Spleen (tissue), 11 donors: Measurements from ENCODE around the gene ANO1. TPM values are rescaled to one million over a fixed set of nuclear protein-coding genes. Genes with fewer than 3 reads are reported as not detected.
A peak's percentile ranks its signal among the peaks of the same experiment; 100 is the strongest.

ENCODE experiments used
- DNase-seq: peaks from one replicate; pipeline ENCODE4 v3.0.0-alpha.2; 2020
- H3K27ac ChIP-seq, 8 donors: fragments of 200-600 bp; sonication (generic) in 7 of 8; 1 replicate in 4 of 8; 2 replicates in 4 of 8; pipeline versions ENCODE4 v1.5.0 to v1.8.0; 2016 to 2021; ENCODE audit warnings: inconsistent platforms in 4 of 8, mild to moderate bottlenecking in 4 of 8, moderate library complexity in 1 of 8
- H3K27me3 ChIP-seq, 7 donors: fragments of 200-600 bp; sonication (generic) in 6 of 7; replicated peaks in 1 of 7; 1 replicate in 4 of 7; 2 replicates in 3 of 7; pipeline versions ENCODE4 v1.5.0 to v1.8.0; 2016 to 2021; ENCODE audit warnings: inconsistent platforms in 3 of 7, mild to moderate bottlenecking in 1 of 7
- H3K36me3 ChIP-seq, 6 donors: fragments of 200-600 bp; sonication (generic) in 5 of 6; 1 replicate in 4 of 6; 2 replicates in 2 of 6; pipeline versions ENCODE4 v1.5.0 to v1.8.0; 2016 to 2021; ENCODE audit warnings: inconsistent platforms in 2 of 6
- H3K4me1 ChIP-seq, 6 donors: fragments of 200-600 bp; sonication (generic) in 5 of 6; 1 replicate in 3 of 6; 2 replicates in 3 of 6; pipeline versions ENCODE4 v1.5.0 to v1.8.0; 2016 to 2021; ENCODE audit warnings: inconsistent platforms in 3 of 6
- H3K4me3 ChIP-seq, 8 donors: fragments of 200-600 bp; sonication (generic) in 7 of 8; 1 replicate in 4 of 8; 2 replicates in 4 of 8; pipeline versions ENCODE4 v1.5.0 to v1.8.0; 2016 to 2021; ENCODE audit warnings: inconsistent platforms in 4 of 8, mild to moderate bottlenecking in 4 of 8, moderate library complexity in 2 of 8
- H3K9me3 ChIP-seq, 8 donors: fragments of 200-600 bp; sonication (generic) in 7 of 8; 1 replicate in 4 of 8; 2 replicates in 4 of 8; pipeline versions ENCODE4 v1.5.0 to v1.8.0; 2016 to 2021; ENCODE audit warnings: inconsistent platforms in 4 of 8
- POLR2A ChIP-seq, 3 donors: fragments of 450-650 bp; IDR thresholded peaks; one replicate each; pipeline ENCODE4 v1.5.1; 2017; ENCODE audit warnings: antibody characterized with exemption in 3 of 3, mild to moderate bottlenecking in 1 of 3
- POLR2AphosphoS5 ChIP-seq, 3 donors: sonication (generic); formaldehyde crosslinking; IDR thresholded peaks; one replicate each; pipeline ENCODE4 v1.5.1; 2017; ENCODE audit warnings: antibody characterized with exemption in 3 of 3
- WGBS, 5 donors: extraction: QIAGEN DNeasy Blood & Tissue Kit in 3 of 5; methylation state at CpG; one replicate each; pipeline versions ENCODE4 v1.1.5 to v1.1.7; 2013 to 2018; 5-methylcytosine and 5-hydroxymethylcytosine counted together
- intact Hi-C: fragments of 100-400 bp; cut with DNase I; formaldehyde crosslinking; loops from one replicate; pipeline ENCODE4 v1.15.0; 2023; ENCODE audit warnings: low total_unique reads
- polyA plus RNA-seq, 3 donors: library from polyadenylated mRNA; stranded (reverse); fragments of 200-250 nt; gene quantifications; one replicate each; pipeline ENCODE4 v1.2.1, GENCODE V29; 2013
- total RNA-seq, 7 donors: library from RNA; depleted of rRNA in 3 of 7; stranded (reverse); fragments of >200 nt in 3 of 7; fragmentation: NEBNext Ultra II Directional in 4 of 7; extraction: Animal tissue kit (Norgen Biotek cat#: 25700) in 4 of 7; gene quantifications; one replicate each; pipeline versions ENCODE4 v1.1.0 to v1.2.1, GENCODE V29; 2016 to 2021
- TF ChIP-seq, protein P1 (sequence below), 11 experiments: fragments of 200-600 bp in 7 of 11; fragments of 450-650 bp in 4 of 11; sonication (generic) in 4 of 11; IDR thresholded peaks in 8 of 11; conservative IDR thresholded peaks in 3 of 11; 1 replicate in 7 of 11; 2 replicates in 4 of 11; pipeline versions ENCODE4 v1.4.0 to v1.8.0; 2016 to 2021; ENCODE audit warnings: antibody characterized with exemption in 11 of 11, inconsistent platforms in 4 of 11, mild to moderate bottlenecking in 1 of 11
- donor health status: healthy with polysubstance abuse.
- donor health status: DM: no; HTN: no; CAD: no; lungs with moderate emphysema.
- donor health status: DM: no; HTN: no; CAD: no.
- donor health status: Bipolar disorder and iron deficiency.
- donor health status: healthy.
- donor health status: DM: no; HTN: no; CAD: no.
- donor health status: DM: yes; HTN: yes; CAD: no.

The ANO1 gene
- total and polyA plus RNA-seq, 10 donors: 0.22 to 1.2 (median 0.62) TPM

DNA sequence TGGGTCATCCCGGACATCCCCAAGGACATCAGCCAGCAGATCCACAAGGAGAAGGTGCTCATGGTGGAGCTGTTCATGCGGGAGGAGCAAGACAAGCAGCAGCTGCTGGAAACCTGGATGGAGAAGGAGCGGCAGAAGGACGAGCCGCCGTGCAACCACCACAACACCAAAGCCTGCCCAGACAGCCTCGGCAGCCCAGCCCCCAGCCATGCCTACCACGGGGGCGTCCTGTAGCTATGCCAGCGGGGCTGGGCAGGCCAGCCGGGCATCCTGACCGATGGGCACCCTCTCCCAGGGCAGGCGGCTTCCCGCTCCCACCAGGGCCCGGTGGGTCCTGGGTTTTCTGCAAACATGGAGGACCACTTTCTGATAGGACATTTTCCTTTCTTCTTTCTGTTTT, 109.7 kb downstream of the ANO1 start:
- 74 to 93% (median 86%) methylated on average over 10 to 15 of the region's 15 CpGs for WGBS, 5 donors

DNA sequence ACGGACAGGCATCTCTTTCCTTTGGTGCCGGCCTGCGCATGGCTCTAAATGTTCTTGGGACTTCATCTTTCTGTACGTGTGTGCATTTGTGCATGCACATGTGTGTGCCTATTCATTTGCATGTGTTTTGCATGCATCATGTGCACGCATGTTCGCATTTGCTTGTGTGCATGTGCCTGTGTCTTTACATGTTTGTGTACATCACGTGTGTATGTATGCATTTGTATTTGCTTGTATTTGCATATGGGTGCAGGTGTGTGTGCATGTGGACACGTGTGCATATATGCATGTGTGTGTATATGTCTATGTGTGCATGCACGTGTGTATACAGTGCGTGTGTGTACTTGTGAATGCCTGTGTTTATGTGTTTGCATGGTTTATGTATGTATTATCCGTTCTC, 111.5 kb downstream of the ANO1 start:
- 88 to 92% (median 92%) methylated on average over 11 of the region's 11 CpGs for WGBS, 5 donors

More for the DNA sequence above, 109.7 kb downstream of the ANO1 start:
- H3K36me3 ChIP-seq: no peaks in the 10 kb centered on the region
- intact Hi-C loops: no loop called here
- peaks cover 0 to 7% (median 2%) of the 10 kb centered on the region in 6 donors for H3K4me1 ChIP-seq
- H3K9me3 ChIP-seq: peaks cover 0 to 3% (median 0%) of the 10 kb centered on the region in 8 donors
- DNase-seq: no peak
- peaks cover 0 to 54% (median 0%) of the 10 kb centered on the region in 7 donors for H3K27me3 ChIP-seq
- TF ChIP-seq POLR2AphosphoS5 (IDR thresholded peaks at IDR 0.05) (no peak), POLR2A (IDR thresholded peaks at IDR 0.05) (no peak)
- TF ChIP-seq, protein P1, sequence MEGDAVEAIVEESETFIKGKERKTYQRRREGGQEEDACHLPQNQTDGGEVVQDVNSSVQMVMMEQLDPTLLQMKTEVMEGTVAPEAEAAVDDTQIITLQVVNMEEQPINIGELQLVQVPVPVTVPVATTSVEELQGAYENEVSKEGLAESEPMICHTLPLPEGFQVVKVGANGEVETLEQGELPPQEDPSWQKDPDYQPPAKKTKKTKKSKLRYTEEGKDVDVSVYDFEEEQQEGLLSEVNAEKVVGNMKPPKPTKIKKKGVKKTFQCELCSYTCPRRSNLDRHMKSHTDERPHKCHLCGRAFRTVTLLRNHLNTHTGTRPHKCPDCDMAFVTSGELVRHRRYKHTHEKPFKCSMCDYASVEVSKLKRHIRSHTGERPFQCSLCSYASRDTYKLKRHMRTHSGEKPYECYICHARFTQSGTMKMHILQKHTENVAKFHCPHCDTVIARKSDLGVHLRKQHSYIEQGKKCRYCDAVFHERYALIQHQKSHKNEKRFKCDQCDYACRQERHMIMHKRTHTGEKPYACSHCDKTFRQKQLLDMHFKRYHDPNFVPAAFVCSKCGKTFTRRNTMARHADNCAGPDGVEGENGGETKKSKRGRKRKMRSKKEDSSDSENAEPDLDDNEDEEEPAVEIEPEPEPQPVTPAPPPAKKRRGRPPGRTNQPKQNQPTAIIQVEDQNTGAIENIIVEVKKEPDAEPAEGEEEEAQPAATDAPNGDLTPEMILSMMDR (IDR thresholded peaks at IDR 0.05 in 8 of 11, conservative IDR thresholded peaks at IDR 0.05 in 3 of 11): no peak
- no peak overlapping the region for H3K27ac ChIP-seq
- no peak overlapping the region for H3K4me3 ChIP-seq

DNA sequence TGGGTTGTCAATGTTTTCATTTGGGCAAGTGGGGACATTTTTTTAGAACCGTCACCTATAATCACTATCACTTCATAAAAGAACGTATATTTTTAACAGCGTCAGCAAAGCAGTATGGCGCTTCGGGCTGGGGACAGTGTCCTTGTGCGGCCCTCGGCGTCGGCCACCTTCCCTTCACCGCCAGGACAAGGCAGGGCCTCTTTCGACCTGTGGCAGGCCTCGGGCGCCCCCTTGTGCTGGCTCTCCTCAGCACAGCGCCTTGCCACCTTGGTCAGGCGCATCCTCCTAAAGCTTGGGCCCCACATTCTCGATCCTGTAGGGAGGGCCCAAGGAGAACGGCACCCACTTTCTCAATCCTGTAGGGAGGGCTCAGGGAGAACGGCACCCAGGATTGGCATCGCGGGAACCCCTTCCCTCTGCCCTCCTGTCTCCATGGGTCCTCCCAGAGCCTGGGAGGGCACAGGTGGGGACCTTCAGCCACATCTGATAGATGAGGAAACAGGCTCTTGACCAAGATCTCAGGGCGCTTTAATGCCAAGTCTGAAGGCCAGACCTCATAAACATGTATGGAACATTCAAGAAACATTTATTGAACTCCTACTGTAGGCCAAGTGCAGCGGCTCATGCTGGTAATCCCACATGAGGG, 113.5 kb downstream of the ANO1 start:
- H3K9me3 ChIP-seq: no peaks in the 10 kb centered on the region
- TF ChIP-seq POLR2AphosphoS5 (IDR thresholded peaks at IDR 0.05): peak in 2 of 3 donors; percentile 28 to 59
- no peak for TF ChIP-seq POLR2A (IDR thresholded peaks at IDR 0.05)
- TF ChIP-seq, protein P1 (IDR thresholded peaks at IDR 0.05 in 8 of 11, conservative IDR thresholded peaks at IDR 0.05 in 3 of 11): peak; percentile 47 to 90 (median 77)
- peaks cover 0 to 13% (median 4%) of the 10 kb centered on the region in 6 donors for H3K4me1 ChIP-seq
- WGBS, 5 donors: 12 to 21% (median 15%) methylated on average over 14 to 22 of the region's 22 CpGs
- peaks cover 0 to 49% (median 7%) of the 10 kb centered on the region in 7 donors for H3K27me3 ChIP-seq
- no peaks in the 10 kb centered on the region for H3K36me3 ChIP-seq
- H3K4me3 ChIP-seq: no peak overlapping the region
- peak; percentile 87 for DNase-seq
- no peak overlapping the region for H3K27ac ChIP-seq
- intact Hi-C loops: no loop called here

More for the DNA sequence above, 111.5 kb downstream of the ANO1 start:
- Histone ChIP-seq H3K27me3 (peaks cover 0 to 51% (median 0%) of the 10 kb centered on the region in 7 donors), H3K27ac (no peak overlapping the region), H3K9me3 (no peaks in the 10 kb centered on the region), H3K4me3 (no peak overlapping the region), H3K36me3 (no peaks in the 10 kb centered on the region), H3K4me1 (peaks cover 0 to 7% (median 2%) of the 10 kb centered on the region in 6 donors)
- intact Hi-C loops: no loop called here
- TF ChIP-seq, protein P1 (IDR thresholded peaks at IDR 0.05 in 8 of 11, conservative IDR thresholded peaks at IDR 0.05 in 3 of 11): no peak
- TF ChIP-seq POLR2A (IDR thresholded peaks at IDR 0.05) (no peak), POLR2AphosphoS5 (IDR thresholded peaks at IDR 0.05) (no peak)
- no peak for DNase-seq

DNA sequence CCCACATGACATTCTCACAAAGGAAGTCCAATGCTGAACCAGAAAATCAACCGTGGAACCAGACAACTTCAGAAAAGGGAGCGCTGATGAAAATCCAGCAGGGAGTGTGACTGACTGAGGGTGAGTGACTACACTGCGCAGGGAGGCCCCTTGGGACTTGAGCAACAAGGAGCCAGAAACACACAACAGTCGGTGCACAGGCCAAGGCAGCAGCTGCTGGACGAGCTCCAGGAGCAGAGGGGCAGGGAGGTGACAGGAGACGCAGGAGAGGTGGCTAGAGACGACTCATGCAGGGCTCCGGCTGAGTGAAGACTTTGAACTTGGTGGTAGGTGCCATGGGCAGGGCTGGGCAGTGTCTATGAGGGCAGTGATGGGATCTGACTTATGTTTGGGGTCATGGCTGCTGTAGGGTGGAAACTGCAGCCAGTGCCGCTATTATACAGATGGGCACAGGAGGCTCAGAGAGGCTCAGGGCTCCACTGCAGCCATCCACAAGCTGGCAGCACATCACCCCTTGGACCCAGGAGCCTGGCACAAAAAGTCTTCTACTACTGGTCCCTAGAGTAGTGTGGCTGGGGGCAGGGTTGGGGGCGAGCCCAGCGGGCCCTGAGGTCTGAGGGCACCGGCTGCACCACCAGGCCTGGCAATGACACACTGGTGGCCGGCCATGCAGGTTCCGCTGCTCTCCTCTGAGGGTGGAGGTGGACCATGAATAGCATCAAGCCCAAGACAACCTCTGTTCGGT, 114.7 kb downstream of the ANO1 start:
- Histone ChIP-seq H3K4me1 (peaks cover 0 to 13% (median 4%) of the 10 kb centered on the region in 6 donors), H3K27me3 (peaks cover 0 to 39% (median 7%) of the 10 kb centered on the region in 7 donors), H3K27ac (no peak overlapping the region), H3K36me3 (no peaks in the 10 kb centered on the region), H3K9me3 (no peaks in the 10 kb centered on the region), H3K4me3 (no peak overlapping the region)
- 79 to 88% (median 84%) methylated on average over 14 to 15 of the region's 15 CpGs for WGBS, 5 donors
- TF ChIP-seq POLR2A (IDR thresholded peaks at IDR 0.05) (no peak), POLR2AphosphoS5 (IDR thresholded peaks at IDR 0.05) (no peak)
- TF ChIP-seq, protein P1 (IDR thresholded peaks at IDR 0.05 in 8 of 11, conservative IDR thresholded peaks at IDR 0.05 in 3 of 11): no peak
- no peak for DNase-seq
- intact Hi-C loops: no loop called here
